HepG2 (cell line): Measurements from ENCODE around the gene CA14. TPM values are rescaled to one million over a fixed set of nuclear protein-coding genes. Genes with fewer than 3 reads are reported as not detected.
A peak's percentile ranks its signal among the peaks of the same experiment; 100 is the strongest.

Experiments used
- ATRX ChIP-seq: sonication (generic); formaldehyde crosslinking; IDR thresholded peaks from 2 replicates; pipeline ENCODE4 v1.4.0; 2020; ENCODE audit warnings: missing genetic modification reagents, borderline replicate concordance
- CTCF ChIP-seq: sonication (generic); formaldehyde crosslinking; IDR thresholded peaks from 2 replicates; pipeline ENCODE4 v1.5.0; 2020; ENCODE audit warnings: mild to moderate bottlenecking, missing genetic modification reagents, moderate library complexity
- DNMT3B ChIP-seq: conservative IDR thresholded peaks from 2 replicates; pipeline ENCODE4 v1.6.1; 2016; ENCODE audit warnings: missing biosample characterization, control low read depth
- ELK4 ChIP-seq: sonication (generic); formaldehyde crosslinking; IDR thresholded peaks from 2 replicates; pipeline ENCODE4 v1.9.0; 2021; ENCODE audit warnings: missing genetic modification reagents, borderline replicate concordance
- FUBP1 ChIP-seq: sonication (generic); formaldehyde crosslinking; IDR thresholded peaks from 2 replicates; pipeline ENCODE4 v1.5.1; 2020; ENCODE audit warnings: missing genetic modification reagents, mild to moderate bottlenecking, borderline replicate concordance
- HOXA7 ChIP-seq: sonication (generic); formaldehyde crosslinking; IDR thresholded peaks from 2 replicates; pipeline ENCODE4 v1.8.1; 2022; ENCODE audit warnings: mild to moderate bottlenecking, missing genetic modification reagents, moderate library complexity
- PBX3 ChIP-seq: sonication (generic); formaldehyde crosslinking; IDR thresholded peaks from 2 replicates; pipeline ENCODE4 v1.8.1; 2023; ENCODE audit warnings: missing genetic modification reagents, inconsistent platforms, borderline replicate concordance
- RCOR2 ChIP-seq: IDR thresholded peaks from 2 replicates; pipeline ENCODE4 v1.6.1; 2016; ENCODE audit warnings: missing biosample characterization, missing genetic modification reagents
- SOX6 ChIP-seq, 2 experiments: fragments of 450-650 bp in 1 of 2; sonication (generic) in 1 of 2; formaldehyde crosslinking in 1 of 2; IDR thresholded peaks; 2 replicates each; pipeline versions ENCODE4 v1.4.0 to v1.6.1; 2017 to 2020; ENCODE audit warnings: antibody characterized with exemption in 1 of 2, mild to moderate bottlenecking in 1 of 2, missing genetic modification reagents in 1 of 2
- TAF15 ChIP-seq: fragments of 200-400 bp; formaldehyde crosslinking; IDR thresholded peaks from one replicate; pipeline ENCODE4 v1.6.1; 2018; ENCODE audit warnings: mild to moderate bottlenecking, low read depth, low read length; ENCODE audit not compliant: poor library complexity, severe bottlenecking
- ZEB1 ChIP-seq: IDR thresholded peaks from 2 replicates; pipeline ENCODE4 v1.6.1; 2012; ENCODE audit warnings: mild to moderate bottlenecking, low read depth, inconsistent platforms; ENCODE audit not compliant: insufficient replicate concordance
- ZNF646 ChIP-seq: sonication (generic); formaldehyde crosslinking; IDR thresholded peaks from 2 replicates; pipeline ENCODE4 v1.9.0; 2021; ENCODE audit warnings: mild to moderate bottlenecking, missing genetic modification reagents
- polyA plus RNA-seq, 8 experiments: library from polyadenylated mRNA; depleted of rRNA in 3 of 8; stranded (reverse) in 7 of 8; unstranded in 1 of 8; fragments of >200 nt; fragmentation: Illumina TruSeq in 4 of 8; extraction: Trizol in 4 of 8; gene quantifications; 2 replicates each; pipeline versions ENCODE4 v1.2.1 to v1.2.3, GENCODE V29; 2011 to 2016; ENCODE audit warnings: low read depth in 4 of 8, missing spikeins in 1 of 8, mixed read lengths in 1 of 8; ENCODE audit not compliant: insufficient read depth in 1 of 8
- total RNA-seq, 5 experiments: library from RNA; depleted of rRNA; stranded (reverse); fragments of >200 nt; fragmentation: Illumina TruSeq; extraction: Trizol; gene quantifications; 2 replicates each; pipeline ENCODE4 v1.2.3, GENCODE V29; 2016; ENCODE audit warnings: low read depth in 1 of 5

The CA14 gene
- total and polyA plus RNA-seq, 2 of the 13 experiments (the other 11 are each of a cell fraction or from before 2014, with no cell fraction given): 2.4 to 8.5 TPM

GRCh38 chr1:150259758-150260669, 2.4 kb downstream of the CA14 start (continued):
- TF ChIP-seq PBX3 (CRISPR knock-in tag) (no peak), TAF15 (no peak), HOXA7 (no peak), ATRX (CRISPR knock-in tag) (no peak), ZEB1 (no peak), RCOR2 (CRISPR knock-in tag) (no peak), FUBP1 (CRISPR knock-in tag) (no peak), ZNF646 (CRISPR knock-in tag) (no peak), SOX6 (IDR thresholded peaks at IDR 0.05) (no peak), SOX6 (CRISPR knock-in tag; IDR thresholded peaks at IDR 0.05) (peak; percentile 65), ELK4 (CRISPR knock-in tag) (no peak), CTCF (CRISPR knock-in tag) (0 out of 2 replicates have a peak, but pooled peaks have one; percentile 17), DNMT3B (CRISPR knock-in tag) (no peak)
